Stimulated activated CD4-positive, alpha-beta T cell treated with anti-CD3 and anti-CD28 coated beads, TNF-alpha, amount 100 ng/mL, for 48 hours (primary cell): Measurements from ENCODE around the gene CTDP1.

Experiments used
- DNase-seq, 3 donors: peaks; one replicate each; pipeline ENCODE4 v3.0.0-alpha.2; 2020; ENCODE audit warnings: low read depth in 3 of 3

CTDP1 gene, protein sequence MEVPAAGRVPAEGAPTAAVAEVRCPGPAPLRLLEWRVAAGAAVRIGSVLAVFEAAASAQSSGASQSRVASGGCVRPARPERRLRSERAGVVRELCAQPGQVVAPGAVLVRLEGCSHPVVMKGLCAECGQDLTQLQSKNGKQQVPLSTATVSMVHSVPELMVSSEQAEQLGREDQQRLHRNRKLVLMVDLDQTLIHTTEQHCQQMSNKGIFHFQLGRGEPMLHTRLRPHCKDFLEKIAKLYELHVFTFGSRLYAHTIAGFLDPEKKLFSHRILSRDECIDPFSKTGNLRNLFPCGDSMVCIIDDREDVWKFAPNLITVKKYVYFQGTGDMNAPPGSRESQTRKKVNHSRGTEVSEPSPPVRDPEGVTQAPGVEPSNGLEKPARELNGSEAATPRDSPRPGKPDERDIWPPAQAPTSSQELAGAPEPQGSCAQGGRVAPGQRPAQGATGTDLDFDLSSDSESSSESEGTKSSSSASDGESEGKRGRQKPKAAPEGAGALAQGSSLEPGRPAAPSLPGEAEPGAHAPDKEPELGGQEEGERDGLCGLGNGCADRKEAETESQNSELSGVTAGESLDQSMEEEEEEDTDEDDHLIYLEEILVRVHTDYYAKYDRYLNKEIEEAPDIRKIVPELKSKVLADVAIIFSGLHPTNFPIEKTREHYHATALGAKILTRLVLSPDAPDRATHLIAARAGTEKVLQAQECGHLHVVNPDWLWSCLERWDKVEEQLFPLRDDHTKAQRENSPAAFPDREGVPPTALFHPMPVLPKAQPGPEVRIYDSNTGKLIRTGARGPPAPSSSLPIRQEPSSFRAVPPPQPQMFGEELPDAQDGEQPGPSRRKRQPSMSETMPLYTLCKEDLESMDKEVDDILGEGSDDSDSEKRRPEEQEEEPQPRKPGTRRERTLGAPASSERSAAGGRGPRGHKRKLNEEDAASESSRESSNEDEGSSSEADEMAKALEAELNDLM

DNA sequence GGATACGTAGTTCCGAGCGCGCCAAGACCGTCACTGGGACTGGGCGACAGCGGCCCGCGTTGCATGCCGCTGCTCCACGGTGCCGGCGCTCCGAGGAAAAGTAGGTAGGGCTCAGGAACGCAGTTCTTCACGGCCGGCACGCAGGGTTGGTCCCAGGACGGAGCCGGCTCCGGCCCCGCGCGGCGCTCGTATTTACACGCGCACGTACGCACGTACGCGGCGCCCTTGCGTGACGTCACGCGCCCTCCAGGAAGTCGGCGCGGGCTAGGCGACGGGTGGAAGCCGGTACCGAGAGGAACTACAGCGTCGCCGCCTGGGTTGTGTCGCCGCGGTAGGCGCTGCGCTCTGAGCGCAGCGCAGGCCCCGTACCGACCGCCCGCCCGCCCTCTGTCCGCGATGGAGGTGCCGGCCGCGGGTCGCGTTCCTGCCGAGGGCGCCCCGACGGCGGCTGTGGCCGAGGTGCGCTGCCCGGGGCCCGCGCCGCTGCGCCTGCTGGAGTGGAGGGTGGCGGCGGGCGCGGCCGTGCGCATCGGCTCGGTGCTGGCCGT is at the start of gene CTDP1:
TSS of gene CTDP1 (plus strand) at position 252 of the 548 bp plus-strand sequence. CDS start at position 397, 145 bp downstream.
- peak; percentile 76 to 83 (median 82) for DNase-seq

DNA sequence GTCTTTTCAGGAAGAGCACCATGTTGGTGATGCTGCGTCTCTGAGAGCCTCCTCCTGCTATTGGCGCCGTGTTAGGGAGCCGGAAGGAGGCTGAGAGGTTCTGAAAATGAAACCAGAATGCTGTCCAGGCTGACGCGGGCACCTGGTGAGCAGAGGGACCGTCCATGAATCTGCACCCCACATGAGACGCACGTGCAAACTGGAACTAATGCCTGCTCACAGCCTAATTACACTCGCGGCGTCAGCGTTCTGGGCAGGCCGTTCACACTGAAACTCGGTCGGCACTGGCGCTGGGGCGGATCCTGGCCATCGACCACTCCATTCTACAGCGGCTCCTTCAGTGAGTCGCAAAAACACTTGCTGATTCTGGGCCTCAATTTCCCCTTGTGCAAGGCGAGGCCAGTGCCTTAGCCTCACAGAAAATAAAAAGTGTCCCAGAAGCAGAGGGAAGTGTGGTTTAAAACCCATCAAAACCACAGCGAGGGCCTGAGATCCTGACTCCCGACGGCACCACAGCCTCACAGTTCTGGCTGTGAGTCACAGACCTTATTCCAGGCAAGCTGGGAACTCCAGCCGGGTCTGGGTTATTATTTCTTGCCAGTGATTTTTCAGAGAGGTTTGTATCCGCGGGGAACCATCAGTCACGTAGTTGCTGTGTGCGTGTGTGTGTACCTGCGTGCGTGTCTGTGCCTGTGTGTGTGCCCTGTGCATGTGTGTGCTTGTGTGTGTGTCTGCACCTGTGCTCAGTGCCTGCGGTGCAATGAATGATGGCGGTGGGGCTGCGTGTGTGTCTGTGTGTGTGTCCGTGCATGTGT is 49.1 kb upstream of the CTDP1 start:
- no peak for DNase-seq

DNA sequence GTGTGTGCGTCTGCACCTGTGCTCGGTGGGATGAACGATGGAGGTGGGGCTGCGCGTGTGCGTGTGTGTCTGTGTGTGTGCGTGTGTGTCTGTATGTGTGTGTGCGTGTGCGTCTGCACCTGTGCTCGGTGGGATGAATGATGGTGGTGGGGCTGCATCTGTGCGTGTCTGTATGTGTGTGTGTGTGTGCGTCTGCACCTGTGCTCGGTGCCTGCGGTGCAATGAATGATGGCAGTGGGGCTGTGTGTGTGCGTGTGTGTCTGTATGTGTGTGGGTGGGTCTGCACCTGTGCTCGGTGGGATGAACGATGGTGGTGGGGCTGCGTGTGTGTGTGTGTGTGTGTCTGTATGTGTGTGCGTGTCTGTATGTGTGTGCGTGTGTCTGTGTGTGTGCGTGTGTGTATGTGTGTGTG is 48.5 kb upstream of the CTDP1 start:
- DNase-seq, result no peak

DNA sequence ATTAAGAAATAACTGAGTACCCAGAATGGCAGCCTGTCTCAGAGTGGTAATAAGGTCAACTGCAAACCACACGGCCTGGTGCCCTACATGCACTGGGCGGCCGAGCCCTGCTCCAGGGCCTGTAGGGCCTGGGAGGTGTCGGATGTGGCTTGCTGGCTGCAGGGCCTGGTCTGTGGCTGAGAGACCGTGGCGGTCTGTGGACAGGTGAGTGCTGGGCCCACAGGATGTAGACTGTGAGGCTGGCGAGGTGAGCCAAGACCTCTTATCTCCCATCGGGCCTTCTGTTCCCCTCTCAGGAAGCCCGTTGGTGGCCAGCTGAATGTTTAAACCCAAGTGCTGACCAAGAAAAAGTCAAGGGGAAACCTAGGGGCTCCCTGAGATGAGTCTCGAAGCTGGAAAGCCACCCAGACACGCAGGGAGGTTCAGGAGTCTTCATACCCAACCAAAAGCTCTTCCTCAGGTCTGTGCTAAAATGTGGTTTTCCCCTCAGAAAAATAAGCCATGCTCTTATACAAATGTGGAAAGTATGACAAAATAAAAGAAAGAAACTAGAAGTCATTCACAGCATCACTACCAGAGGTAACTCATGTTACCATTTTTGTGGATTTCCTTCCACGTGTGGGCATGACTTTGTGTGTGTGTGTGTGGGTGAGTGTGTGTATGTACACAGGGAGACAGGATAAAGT is 47.7 kb upstream of the CTDP1 start:
- DNase-seq, result no peak

DNA sequence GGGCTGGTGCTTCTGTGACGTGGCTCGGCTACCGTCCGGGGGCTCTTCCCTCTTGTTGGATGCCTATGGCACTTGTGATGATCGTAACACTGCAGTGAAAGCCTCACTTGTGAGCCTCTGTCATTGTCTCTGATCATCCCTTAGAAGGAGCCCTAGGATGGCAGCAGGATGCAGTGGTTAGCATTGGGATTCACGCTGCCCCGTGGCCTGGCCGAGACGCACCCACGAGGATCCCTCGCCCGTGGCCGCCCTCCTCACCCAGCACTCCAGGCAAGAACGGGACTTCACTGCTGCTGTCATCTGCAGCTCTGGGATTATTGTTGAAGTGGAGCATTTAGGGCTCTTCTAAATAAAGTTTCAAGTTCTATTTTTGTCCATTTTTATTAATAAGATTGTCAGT is 46.8 kb upstream of the CTDP1 start:
- no peak for DNase-seq

DNA sequence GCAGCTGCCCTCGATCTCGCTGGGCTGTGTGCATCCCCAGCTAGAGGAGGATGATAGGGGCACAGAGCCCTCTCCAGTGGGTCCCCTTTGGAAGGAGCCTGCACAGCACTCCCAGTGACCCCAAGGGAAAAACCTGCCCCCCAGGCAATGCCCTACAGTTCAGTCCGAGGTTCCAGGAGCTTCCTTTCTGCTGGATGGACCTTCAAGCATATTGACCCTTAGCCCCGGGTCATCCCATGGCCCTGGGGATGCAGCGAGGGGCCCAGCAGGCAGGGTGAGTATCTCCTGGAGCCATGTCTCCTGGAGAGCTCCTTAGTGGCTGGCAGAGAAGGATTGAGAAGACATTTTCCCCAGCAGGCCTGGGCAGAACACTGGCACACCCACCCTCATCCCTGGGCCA is 45.4 kb upstream of the CTDP1 start:
- DNase-seq, result no peak

DNA sequence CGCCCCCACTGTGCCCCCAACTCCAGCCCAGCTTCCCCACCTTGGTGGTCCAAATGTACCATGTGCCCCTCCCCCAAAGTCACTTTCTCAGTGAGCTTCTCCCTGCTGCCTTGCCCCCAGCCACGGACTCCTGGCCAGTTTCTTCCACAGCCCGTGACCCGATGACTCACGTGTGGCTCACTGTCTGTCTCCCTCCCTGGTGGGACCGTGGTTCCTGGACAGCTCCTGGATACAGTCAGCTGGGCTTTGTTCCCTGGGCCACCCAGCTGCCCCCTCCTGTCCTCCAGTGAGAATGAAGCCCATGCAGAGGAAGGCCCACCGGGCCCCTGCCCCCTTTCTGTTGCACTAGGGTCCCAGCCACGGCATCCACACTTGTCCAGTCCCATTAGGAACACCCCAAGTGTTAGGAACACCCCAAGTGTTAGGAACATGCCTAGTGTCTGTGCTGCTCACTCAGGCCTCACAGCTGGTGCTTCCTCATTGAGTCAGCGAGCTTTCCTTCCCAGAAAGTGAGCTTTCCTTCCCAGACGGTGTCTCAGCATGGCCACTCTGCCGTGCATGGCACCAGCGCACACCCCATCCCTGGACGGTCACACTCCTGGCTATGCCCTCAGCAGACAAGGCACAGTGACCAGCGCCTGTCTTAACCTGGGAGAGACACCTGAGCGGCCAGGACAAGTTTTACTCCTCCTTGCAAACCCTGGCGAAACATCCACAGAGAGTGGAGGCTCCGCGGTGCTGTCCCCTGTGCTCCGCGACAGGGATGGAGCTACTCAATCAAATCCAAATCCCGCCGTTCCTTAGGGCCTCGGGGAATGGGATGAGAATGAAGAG is 44.8 kb upstream of the CTDP1 start:
- DNase-seq, result no peak

DNA sequence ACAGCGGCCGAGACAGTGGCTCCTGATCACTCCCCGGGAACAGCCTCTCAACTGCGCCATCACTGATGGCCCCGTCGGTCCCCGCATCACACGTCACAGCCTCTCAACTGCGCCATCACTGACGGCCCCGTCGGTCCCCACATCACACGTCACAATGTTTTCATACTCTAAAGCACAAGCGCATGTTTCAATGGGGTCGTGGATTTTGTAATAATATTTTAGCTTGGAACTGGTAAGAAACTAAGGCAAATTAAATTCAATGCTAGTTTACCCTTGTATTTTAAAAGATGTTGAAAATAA is 44.2 kb upstream of the CTDP1 start:
- DNase-seq, result no peak

DNA sequence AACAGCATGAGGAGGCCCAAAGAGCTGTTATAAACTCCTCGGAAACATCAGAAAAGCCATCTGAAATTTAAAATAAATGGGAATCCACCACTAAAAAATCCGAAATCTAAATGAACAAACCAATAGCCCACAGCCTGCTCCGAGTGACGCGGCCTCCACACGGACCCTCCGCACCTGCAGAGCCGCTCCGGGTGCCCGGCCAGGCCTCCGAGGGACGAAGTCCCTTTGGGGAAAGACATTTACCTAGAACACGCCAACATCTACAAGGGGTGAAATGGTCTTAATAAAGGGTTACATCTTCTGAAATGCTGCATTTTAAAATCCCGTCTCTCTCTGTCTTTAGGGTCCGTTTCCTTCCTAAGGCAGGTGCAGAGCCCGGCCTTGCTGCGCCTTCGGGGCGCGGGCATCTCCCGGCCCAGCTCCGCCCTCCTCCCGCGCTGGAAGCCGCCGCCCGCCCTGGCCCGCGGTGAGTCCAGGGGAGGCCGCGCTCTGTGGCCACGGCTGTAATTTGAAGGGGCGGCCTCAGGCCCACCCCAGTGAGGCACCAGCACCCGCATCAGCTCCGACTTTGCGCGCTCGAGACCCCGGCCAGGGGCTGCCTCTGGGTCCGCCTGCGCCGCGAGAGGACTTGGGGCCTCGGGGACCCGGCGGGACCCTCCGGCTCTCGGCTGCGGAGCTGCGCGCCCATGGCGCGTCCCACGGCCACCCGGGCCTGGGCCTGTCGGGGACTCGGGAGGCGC is 42.3 kb upstream of the CTDP1 start:
- no peak for DNase-seq

DNA sequence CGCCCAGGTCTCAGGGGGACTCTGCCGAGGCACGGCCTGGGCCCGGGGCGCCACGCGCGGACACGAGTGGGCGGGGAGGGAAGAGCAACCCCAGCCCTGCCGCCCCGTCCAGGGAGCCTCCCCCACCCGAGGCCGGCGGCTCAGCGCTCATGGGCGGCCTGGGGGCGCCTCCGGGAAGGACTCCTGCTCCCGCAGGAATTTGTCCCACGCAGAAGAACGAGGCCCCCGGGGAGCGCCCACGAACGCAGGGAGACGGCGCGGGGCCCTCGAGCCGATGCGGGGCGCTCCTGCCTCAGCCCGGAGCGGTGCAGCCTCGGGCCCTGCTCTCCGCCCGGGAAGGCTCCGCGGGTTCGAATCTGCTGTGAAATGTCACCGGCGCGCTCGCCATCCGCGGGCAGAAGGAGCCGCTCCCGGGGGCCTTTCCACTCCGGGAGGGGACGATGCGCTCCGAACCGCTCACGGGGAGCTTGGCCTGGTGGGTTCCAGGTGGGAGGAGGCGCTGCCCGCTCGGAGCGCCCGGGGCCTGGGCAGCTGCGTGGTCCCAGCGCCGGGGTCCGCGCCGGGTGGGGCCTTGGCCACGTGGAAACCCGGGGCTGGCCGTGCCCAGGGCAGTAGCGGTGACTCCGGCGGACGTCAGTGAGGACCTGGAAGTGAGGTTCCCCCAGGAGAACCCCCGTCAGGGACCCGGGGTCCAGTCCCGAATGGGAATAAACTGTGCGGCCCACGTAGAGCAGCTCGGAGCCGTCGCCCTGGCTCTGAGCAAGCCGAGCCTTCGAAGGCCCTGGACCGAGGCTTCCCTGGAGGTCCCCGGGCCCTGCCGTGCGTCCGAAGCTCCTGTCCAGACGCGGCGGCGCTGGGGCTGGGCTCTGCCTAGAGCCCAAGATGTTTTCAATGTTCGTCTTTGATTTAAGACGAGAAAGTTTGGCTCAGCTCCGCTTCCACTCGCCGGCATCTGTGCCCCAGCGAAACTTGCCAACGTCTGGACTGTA is 41.4 kb upstream of the CTDP1 start:
- DNase-seq, result no peak

DNA sequence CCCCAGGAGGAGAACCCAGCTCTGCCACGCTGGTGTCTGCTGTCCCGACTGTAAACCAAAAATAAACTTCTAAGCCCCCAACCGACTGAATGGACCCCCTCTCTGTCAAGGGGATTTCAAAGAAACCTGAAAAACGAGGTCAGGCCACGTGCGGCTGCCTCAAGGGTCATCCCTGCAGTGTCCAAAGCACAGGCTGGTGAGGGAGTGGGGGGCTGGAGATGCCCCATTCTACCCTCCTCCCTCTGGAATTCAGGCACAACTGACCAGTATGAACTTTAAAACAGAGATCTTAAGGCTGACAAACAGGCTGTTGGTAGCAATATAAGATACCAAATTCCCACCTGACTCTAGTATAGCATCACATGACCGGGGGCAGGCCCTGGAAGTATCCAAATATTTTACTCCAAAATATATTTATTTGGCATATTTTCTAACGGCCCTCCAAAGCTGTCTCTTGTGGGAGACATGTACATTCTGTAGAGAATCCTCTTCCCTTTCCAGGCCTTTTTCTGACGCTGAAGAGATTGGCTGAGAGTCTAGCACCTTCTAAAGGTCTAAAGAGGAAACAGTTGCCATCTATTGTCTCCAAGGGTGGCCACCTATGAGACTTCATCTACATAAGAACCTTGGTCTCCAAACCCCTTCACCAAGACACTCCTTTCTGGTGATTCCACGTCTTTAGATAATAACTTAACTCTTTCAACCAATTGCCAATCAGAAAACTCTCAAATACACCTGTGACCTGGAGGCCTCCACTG is 40.4 kb upstream of the CTDP1 start:
- DNase-seq, result no peak

DNA sequence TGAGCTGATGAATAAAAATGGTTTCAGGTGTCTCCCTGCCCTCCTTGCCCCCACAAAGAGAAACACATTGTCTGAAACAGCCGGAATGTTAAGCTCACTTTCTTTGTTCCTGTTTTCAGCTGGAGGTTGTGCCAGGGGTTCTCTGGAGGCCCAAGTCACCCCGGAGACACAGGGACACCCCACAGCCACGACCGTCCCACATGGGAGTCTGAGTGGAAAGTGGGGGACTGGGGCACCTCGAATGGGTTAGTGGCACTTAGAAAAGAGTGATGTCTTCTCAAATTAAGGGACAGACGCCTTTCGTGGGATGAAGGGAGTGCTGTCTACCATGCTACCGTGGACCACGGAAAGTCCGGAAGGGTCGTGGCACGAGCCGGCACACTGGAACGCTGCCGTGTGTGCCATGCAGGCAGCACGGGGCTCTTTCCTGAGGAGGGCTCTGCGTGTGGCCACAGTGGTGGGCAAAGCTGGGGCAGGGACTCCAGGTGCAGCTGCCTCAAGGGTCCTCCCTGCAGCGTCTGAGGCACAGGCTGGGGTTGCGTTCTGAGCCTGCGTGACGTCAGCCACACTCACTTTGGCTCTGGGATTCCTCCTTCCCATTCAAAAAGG is 39.4 kb upstream of the CTDP1 start:
- no peak for DNase-seq

DNA sequence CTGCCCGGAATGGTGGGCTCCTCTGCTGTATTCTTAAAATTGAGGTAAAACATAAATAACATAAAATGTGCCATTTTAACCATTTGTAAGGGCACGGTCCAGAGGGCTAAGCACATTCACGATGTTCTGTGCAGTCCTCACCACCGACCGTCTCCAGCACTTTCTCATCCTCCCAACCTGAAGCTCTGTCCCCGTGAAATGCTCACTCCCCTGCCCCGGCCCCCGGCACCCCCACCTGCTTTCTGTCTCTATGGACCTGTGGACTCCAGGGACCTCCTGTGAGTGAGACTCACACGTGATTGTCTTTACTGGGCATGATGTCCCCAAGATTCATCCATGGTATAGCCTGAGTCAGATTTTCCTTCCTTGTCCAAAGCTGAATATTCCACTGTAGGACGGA is 38.7 kb upstream of the CTDP1 start:
- no peak for DNase-seq

DNA sequence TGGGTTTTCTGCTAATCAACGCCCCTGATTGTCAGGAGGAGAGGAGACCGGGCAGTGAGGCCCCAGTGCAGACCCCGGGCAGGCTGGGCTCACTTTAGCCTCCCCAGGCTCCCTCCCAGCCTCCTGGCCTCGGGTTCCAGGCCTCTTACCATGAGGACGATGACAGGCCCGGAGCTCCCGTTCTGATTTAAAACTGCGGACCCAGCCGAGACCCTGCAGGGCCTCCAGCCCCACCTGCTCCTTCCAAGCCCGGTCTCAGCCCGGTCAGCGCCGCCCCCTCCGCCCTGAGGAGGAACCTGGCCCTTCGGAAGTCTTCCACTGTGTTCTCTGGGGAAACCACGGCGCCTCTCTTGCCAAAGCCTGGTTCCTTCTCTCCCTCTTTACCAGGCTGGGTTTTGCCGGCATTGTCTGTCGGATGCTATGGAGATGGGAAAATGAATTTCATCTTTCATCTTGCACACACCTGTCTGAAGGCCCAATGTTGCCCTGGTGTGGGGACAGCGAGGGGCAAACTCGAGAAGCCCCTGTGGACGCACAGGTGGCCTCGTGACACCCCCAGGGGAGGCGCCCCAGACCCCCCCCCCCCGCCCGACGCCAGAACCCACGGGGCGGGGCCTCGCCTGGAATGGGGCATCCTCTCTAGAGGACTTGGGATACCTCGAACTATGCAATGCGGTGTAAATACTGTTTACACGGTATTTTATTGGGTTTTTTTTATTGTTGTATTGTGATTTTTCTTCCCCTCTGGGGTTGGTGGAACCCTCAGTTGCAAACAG is 37.7 kb upstream of the CTDP1 start:
- no peak for DNase-seq

DNA sequence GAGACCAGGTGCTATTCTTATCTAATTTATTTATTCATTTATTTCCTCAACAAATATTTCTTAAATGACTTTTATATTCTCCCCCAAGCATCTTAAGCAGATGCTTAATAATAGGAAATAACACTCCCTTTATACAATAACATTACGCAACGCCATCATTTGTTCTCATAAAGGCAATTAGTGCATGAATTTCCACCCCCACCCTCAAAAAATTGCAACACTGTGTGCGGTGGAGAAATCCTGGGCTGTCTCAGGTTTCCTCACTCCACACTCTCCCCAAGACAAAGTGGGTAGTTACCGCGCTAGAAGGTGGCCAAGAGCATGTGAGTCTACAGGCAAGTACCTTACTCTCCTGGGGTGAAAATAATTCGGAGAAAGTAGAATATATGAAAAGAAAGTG is 37.0 kb upstream of the CTDP1 start:
- DNase-seq, result no peak
